HG02840 (cell line): ENCODE results near the gene METRNL.
A peak's percentile ranks its signal among the peaks of the same experiment; 100 is the strongest.
"Not testable (repeated sequence)": the region's sequence is repeated elsewhere in the genome, so short reads cannot be mapped to it uniquely, and the experiment has no call there.

Experiments
- ATAC-seq: cut with Tn5 transposase; IDR thresholded peaks from one replicate; pipeline ENCODE4 v1.9.1; 2021; ENCODE audit warnings: mild to moderate bottlenecking, moderate library complexity, moderate number of reproducible peaks; ENCODE audit not compliant: unreplicated experiment, low FRiP score

Gene METRNL

GRCh38 chr17:83079352-83079747 lies at the start of gene METRNL:
TSS of gene METRNL (plus strand) at chr17:83079609. CDS start at chr17:83079816, 207 bp downstream.
- ATAC-seq, result peak; percentile 49

GRCh38 chr17:83030432-83030831 lies 49.0 kb upstream of the METRNL start:
- ATAC-seq, result no peak

GRCh38 chr17:83031321-83031945 lies 48.0 kb upstream of the METRNL start:
- ATAC-seq, result no peak

GRCh38 chr17:83031946-83032451 lies 47.4 kb upstream of the METRNL start:
- ATAC-seq, result not testable (repeated sequence)

- no peak for ATAC-seq
These were observed 46.6 kb upstream of the METRNL start for GRCh38 chr17:83032781-83033180.

DNA sequence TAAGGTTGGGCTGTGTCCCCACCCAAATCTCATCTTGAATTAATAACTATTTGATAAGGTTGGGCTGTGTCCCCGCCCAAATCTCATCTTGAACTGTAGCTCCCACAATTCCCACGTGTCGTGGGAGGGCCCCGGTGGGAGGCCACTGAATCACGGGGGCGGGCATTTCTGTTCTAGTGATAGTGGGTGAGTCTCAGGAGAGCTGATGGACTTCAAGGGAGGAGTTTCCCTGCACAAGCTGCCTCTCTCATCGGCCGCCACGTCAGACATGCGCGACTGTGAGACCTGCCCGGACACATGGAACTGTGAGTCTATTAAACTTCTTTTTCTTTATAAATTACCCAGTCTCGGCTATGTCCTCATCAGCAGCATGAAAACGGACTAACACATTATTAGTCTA lies 44.9 kb upstream of the METRNL start:
- no peak for ATAC-seq

DNA sequence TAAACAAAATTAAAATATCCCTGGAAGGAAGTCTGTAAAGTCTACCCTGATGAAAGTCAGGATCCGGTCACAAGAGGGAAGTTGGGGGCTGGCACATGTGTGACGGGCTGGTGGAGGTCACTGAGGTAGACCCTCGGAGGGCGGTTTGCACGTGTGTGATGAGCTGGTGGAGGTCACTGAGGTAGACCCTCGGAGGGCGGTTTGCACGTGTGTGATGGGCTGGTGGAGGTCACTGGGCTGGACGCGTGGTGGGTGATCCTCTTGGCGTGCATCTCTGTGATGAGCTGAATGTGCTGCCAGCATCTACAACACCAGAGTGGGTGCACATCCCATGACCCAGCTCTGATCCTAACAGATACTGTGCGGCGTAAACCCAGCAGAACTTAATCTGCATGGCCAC lies 43.7 kb upstream of the METRNL start:
- no peak for ATAC-seq

DNA sequence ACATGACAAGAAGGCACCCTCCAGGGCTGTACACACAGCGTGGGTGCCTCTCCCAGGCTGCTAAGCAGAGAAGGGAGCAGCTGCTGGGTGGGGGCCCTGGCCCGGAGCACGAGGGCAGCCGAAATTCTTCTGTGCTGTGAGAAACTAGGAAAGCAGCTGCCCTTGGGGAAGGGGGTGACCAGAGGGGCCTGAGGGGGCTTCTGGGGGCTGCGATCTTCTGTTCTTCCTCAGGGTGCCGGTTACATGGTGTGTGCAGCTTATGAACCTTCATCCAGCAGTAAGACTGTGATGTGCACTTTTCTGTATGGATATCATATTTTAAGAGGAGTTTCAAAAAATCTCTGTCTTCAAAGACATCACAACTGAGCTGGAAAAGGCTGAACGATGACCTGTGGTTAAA lies 43.2 kb upstream of the METRNL start:
- no peak for ATAC-seq

- no peak for ATAC-seq
These were observed 42.7 kb upstream of the METRNL start for GRCh38 chr17:83036666-83037065.

- ATAC-seq, result no peak
These were observed 42.1 kb upstream of the METRNL start for GRCh38 chr17:83037084-83037873.

- ATAC-seq, result no peak
These were observed 41.6 kb upstream of the METRNL start for GRCh38 chr17:83037874-83038165.

- ATAC-seq, result not testable (repeated sequence)
These were observed 40.4 kb upstream of the METRNL start for GRCh38 chr17:83038983-83039382.

GRCh38 chr17:83041305-83041704 lies 38.1 kb upstream of the METRNL start:
- ATAC-seq, result no peak

GRCh38 chr17:83042522-83043158 lies 36.8 kb upstream of the METRNL start:
- no peak for ATAC-seq

DNA sequence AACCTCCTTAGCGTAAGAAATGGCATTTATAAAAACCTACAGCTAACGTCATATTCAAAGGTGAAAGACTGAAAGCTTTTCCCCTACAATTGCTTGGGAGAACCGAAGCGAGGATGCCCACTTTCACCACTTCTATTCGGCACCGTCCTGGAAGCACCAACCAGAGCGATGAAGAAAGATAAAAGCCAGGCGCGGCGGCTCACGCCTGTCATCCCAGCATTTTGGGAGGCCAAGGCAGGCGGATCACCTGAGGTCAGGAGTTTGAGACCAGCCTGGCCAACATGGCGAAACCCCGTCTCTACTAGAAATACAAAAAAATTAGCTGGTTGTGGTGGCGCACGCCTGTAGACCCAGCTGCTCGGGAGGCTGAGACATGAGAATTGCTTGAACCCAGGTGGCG lies 34.9 kb upstream of the METRNL start:
- ATAC-seq, result not testable (repeated sequence)

DNA sequence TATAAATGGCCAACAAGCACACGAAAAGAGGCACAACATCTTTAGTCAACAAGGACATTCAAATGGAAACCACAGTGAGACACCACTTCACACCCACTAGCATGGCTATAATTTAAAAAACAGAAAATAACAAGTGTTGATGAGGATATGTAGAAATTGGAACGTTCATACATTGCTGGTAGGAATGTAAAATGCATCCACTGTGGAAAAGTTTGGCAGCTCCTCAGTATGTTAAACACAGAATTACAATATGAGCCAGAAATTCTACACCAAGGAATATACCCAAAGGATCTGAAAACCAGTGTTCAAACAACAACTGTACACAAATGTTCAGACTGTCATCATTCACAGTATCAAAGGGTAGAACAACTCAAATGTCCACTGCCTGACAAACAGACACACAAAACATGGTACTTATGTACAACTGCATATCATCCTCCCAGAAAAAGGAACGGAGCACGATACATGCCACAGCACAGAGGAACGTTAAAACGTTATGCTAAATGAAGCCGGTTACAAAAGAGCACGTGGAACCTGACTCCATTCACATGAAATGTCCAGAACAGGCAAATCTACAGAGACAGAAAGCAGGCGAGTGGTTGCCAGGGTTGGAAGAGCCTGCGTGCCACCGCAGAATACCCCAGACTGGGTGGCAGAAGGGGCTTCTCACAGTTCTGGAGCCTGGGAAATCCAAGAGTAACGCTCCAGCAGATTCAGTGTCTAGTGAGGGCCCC lies 32.8 kb upstream of the METRNL start:
- ATAC-seq, result no peak

- ATAC-seq, result no peak
These were observed 32.3 kb upstream of the METRNL start for GRCh38 chr17:83047182-83047478.

GRCh38 chr17:83047818-83048475 lies 31.5 kb upstream of the METRNL start:
- not testable (repeated sequence) for ATAC-seq

GRCh38 chr17:83050651-83051395 lies 28.6 kb upstream of the METRNL start:
- ATAC-seq, result no peak
